ENCODE data around the gene INPP5A. TPM values are rescaled to one million over a fixed set of nuclear protein-coding genes. Genes with fewer than 3 reads are reported as not detected.

INPP5A gene
- total RNA-seq, 1 experiment from 2014 or later: 32.1 TPM

- DNase-seq (ENCODE audit: low read depth): no peak
Measured at GRCh38 chr10:132714986-132715775, 177.6 kb downstream of the INPP5A start.

DNA sequence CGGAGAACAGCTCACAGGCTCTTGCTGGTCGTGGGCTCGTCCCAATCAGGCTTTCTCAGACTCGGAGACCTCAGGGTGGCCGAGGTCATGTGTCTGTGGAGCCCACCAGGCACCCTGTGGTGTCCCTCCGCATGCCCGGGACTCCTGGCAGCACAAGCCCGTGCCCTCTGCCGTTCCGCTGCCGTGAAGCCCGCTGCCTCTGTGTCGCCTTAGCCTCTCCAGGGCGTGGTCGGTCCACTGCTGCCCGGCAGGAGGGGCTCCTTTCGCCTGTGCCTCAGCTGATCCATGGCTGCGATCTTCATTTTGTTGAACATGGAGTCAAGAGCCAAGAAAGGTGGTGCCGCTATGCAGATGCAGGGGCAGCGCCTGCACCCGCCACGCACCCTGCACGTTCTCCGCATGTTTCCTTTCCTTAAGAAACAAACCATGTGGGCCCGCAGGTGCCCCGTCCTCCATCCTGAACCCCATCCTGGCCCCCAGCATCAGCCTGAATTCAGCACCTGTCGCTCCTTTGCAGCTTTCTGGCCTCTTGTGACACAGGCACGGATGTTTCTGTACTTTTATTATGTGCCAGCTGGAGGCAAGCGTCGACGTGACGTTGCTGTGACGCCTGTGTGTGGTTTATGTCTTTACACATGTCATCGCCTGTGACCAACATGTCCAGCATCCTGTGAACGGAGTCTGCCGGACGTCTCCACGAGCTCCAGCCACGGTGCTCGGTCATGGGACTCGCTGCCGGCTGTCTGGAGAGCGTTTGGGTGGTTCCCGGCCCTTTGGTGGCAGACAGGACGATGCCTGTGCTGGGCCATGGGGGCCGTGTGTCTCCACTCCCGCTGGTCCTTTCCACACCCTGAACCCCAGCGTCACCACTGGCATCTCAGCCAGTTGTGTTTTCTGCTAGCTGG lies 178.4 kb downstream of the INPP5A start:
- no peak for DNase-seq (ENCODE audit: low read depth)

GRCh38 chr10:132716691-132717490 lies 179.3 kb downstream of the INPP5A start:
- no peak for DNase-seq (ENCODE audit: low read depth)

GRCh38 chr10:132721725-132722124 lies 184.1 kb downstream of the INPP5A start:
- DNase-seq (ENCODE audit: low read depth): no peak

DNA sequence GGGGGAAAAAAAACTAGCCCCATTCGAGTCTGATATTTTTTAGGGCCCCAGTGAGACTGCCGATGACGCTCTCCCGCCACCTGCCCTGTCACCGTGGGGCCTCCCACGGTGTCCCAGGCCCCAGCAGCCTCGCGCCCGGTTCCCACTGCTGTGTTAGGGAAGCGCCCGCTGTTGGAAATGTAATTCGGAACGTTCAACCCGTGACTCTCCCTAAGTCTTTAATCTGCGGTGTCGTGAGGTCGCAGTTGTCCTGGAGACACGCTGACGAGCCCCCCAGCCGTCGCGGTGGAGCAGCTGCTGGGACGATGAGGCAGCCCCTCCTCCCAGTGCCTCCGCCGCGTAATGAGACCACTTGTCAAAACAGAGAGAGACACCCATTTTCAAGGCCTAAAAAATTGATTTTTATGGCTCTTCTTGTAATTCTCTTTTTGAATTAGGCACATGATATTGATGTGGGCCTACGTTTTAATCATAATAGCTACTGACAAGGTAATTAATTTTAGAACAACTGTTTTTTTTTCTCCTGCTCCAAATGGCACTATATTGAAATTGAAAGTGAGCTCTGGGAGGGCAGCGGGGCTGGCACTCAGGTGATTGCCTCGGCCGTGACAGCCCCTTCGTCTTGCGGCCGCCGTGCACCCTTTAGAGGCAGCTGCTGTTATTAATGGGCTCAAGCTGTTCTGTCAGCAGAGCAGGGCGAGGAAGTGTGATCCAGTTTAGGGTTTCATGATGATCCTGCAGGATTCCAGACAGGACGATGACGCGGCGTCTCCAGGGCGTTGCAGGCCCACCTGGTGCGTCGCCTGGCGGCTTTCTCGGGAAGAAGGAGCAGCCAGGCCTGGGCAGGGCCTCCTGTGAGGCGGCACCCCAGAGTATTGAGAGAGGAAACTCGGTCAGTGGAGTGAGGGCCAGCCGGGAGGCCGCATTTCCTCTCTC lies 185.1 kb downstream of the INPP5A start:
- DNase-seq (ENCODE audit: low read depth): no peak

- no peak for DNase-seq (ENCODE audit: low read depth)
Measured at GRCh38 chr10:132723330-132723970, 185.9 kb downstream of the INPP5A start.

DNA sequence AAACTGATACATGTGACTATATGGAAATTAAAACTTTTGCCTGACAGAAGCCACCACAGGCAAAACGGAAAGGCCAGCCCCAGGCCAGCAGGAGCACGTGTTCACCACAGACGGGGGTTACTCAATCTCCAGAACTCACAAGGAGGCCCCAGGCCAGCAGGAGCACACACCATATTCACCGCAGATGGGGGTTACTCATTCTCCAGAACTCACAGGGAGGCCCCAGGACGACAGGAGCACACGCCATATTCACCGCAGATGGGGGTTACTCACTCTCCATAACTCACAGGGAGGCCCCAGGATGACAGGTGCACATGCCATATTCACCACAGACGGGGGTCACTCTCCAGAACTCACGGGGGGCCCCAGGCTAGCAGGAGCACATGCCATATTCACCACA lies 186.9 kb downstream of the INPP5A start:
- DNase-seq (ENCODE audit: low read depth): peak; percentile 92

DNA sequence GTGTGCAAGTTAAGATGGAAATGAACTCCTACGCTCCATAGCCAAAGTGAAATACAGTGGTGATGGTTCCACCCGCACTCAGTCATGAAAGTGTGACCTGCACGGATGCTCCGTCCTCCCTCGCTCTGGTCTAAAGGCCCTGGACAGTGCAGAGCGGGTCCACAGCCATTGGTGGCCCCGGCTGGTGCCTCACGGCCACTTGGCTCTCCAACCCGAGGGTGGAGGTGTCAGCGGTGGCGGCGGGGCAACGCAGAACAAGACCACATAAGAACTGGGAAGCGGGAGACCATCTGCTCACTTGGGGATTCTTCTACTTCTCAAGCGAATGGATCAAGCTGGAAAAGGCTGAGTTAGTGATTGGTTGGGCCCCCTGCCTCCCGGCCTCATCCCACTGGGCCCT lies 187.6 kb downstream of the INPP5A start:
- no peak for DNase-seq (ENCODE audit: low read depth)

DNA sequence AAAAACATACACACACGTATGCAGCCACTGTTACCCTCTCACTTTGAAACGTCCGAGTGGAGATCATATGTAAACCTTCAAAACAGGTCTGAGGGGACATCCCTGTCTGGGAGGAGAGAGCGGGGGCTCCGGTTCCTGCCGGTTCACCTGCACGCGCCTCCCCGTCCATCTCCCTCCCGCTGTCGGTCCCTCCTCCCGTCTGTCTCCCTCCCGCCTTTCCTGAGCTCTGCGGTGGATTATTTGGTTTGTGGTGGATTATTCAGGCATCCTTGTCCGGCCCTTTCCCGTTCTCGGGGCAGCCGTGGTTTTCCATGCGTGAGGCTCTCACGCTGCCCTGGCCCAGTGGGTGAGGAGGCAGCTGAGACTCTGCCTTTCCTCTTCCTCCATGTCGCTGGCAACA lies 188.6 kb downstream of the INPP5A start:
- DNase-seq (ENCODE audit: low read depth): no peak

DNA sequence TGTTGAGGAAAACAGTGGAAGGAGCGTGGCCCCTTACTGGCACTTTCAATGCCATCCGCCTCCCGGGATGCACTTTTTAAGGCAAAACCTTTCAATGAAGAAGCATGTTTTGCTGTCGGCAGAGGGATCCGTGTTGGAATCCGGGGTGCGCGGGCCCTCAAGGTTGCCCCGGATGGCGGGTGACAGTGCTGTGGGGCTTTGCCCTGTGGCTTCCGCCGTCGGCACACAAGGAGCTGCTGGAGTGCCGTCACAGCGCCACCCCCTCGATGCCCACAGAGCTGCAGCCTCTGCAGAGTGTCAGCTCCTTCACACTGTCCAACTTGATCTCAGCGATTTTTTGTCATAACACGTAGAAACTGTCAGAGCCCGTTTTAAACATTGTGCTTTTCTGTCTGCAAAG lies 189.4 kb downstream of the INPP5A start:
- DNase-seq (ENCODE audit: low read depth): no peak

GRCh38 chr10:132727411-132727810 lies 189.8 kb downstream of the INPP5A start:
- DNase-seq (ENCODE audit: low read depth): no peak

GRCh38 chr10:132728321-132728720 lies 190.7 kb downstream of the INPP5A start:
- no peak for DNase-seq (ENCODE audit: low read depth)

- DNase-seq (ENCODE audit: low read depth): no peak
Measured at GRCh38 chr10:132728741-132729140, 191.2 kb downstream of the INPP5A start.

DNA sequence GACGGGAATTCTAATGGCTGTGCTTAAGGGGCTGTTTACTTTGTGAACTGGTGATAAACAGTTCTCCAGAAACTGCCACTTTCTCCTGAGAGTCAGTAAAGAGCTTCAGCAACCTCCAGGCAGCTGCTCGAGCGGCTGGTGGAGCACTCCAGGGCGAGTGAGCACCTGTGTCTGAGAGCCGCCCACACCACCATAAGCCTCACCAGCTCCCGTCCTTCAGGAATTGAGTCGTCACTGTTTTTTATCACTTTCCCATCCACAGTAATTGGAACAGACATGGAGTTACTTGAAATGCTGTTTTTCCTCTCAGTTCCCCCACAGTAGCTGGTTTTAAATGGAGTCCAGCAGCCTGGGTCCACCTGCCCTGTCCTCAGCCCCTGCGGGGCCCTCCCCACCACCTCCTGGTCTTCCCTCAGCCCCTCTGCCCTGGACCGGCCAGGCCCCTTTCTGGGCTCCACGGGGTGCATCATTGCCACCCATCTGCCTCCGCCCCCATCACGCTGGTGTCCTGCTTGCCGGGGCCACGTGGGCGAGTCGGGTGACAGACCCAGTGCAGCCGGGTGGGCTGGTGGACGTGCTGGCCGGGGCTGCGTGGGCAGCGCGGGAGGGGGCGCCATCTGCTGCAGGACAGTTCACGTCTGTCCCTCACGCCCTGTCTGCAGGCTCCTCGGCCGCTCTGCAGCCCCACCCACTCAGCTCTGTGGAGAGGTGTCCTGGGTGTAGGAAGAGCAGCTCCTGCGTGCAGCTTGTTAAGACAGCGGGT lies 192.4 kb downstream of the INPP5A start:
- DNase-seq (ENCODE audit: low read depth): no peak

DNA sequence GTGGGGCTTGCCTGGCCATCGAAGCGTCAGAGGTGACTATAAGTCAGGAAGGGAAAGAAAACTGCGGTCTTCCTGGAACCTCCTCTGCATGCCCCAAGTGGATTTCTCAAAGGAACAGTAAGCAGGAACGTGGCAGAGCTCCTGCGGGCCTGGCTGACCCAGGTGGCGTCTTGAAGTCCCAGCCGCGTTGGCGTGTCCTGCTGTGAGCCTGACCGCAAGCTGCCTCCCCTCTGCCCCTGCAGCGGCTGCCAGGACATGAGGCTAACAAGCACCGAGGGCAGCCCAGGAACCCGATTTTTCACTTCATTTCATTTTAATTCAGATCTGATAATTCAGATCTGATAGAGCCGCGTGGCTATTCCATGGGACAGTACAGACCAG lies 193.0 kb downstream of the INPP5A start:
- no peak for DNase-seq (ENCODE audit: low read depth)

GRCh38 chr10:132732518-132732917 lies 194.9 kb downstream of the INPP5A start:
- no peak for DNase-seq (ENCODE audit: low read depth)

DNA sequence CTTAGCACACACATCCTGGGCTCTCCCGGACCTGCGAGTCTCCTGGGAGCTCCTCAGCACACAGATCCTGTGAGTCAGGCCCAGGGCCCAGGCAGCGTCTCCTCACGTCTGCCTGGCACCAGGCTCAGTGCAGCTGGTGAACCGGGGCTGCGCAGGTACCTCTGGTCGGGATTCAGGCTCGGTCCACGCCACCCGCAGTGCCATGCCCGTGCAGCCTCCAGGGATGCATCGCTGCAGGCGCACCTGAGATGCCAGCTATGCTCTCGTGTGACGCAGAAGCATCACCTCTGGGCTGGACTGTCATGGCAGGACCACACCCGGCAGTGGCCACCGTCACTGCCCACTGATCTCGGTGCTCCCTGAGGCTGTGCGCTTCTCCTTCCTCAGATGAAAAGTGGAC lies 196.3 kb downstream of the INPP5A start:
- no peak for DNase-seq (ENCODE audit: low read depth)

DNA sequence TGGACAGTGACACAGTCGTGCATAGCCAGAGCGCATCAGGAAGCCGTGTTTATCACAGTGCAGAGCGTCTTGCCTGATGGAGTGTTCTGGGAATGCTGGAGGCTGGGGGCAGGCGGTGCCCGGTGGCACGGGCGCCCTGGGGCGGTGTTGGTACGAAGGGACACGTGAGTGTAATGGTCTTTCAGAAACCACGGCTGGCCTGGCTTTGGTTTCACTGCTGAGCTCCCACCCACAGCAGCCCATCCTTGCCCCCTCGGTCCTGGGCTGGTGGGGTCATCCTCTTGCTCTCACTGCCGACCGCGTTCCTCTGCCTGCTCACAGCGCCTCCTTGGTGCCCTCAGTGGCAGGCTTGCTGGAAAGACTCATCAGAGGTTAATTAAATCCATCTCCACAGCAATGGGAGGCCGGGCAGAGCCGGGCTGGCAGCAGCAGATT lies 197.8 kb downstream of the INPP5A start:
- DNase-seq (ENCODE audit: low read depth): no peak

GRCh38 chr10:132735923-132736391 lies 198.4 kb downstream of the INPP5A start:
- no peak for DNase-seq (ENCODE audit: low read depth)

Data from Daoy (cell line).